ENCODE results near the gene MSANTD7. TPM values are rescaled to one million over a fixed set of nuclear protein-coding genes. Genes with fewer than 3 reads are reported as not detected.

Gene MSANTD7
- total and polyA plus RNA-seq, 2 of the 13 experiments (the other 11 are each of a cell fraction or from before 2014, with no cell fraction given): 3.7 to 16.7 TPM

DNA sequence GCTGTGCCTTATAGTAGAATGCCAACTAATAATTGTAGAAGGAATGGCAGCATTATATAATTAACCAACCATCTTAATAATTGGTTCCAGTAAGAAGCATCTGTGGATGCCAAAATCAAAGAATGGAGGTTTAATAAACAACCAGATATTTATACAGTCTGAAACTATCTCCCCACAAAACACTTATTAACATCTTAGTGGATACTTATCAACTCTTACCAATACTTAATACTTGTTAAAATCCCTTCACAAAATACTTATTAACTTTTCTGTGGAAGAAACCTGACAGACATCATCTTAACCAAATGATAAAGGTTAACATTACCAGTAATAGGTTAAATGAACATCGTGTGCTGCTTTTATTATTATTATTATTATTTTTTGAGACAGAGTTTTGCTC is 34.3 kb upstream of the MSANTD7 start:
- WGBS (ENCODE audit: low lambda C conversion rate): 0% methylated on average over 1 of the region's 1 CpG
- H3K4me1 ChIP-seq (ENCODE audit: insufficient read depth, low read length): no peaks in the 10 kb centered on the region
- no peak overlapping the region for H3K9ac ChIP-seq (ENCODE audit: insufficient read depth, low read depth, low read length)
- H2AFZ ChIP-seq (ENCODE audit: low read length): no peak overlapping the region
- H3K9me3 ChIP-seq (ENCODE audit: low read length): no peaks in the 10 kb centered on the region
- CTCF ChIA-PET (ENCODE audit: low intra/inter-chr PET ratio, low total read pairs): no interaction called here
- POLR2A ChIA-PET: no interaction called here
- in situ Hi-C loops (cut with HindIII; ENCODE audit: extremely low pct_ligation_motif_present, low pct_unique_long_range_greater_than_20kb): loop anchor here (25.0 kb wide), 1 partner anchor 617 kb away; no protein-coding TSS in a partner anchor
- H4K20me1 ChIP-seq (ENCODE audit: insufficient read depth, low read length): no peaks in the 10 kb centered on the region
- TF ChIP-seq NFKB2 (CRISPR knock-in tag; IDR thresholded peaks at IDR 0.05; ENCODE audit: borderline replicate concordance): no peak
- no peaks in the 10 kb centered on the region for H3K36me3 ChIP-seq (replicated peaks in 1 of 2; ENCODE audit: control insufficient read depth in 1 of 2, insufficient read depth in 2 of 2, low read length in 2 of 2)
- no peaks in the 10 kb centered on the region for H3K79me2 ChIP-seq (ENCODE audit: insufficient read depth, low read length)
- H3K27ac ChIP-seq (ENCODE audit: extremely low read length, insufficient read depth, low read length): no peak overlapping the region
- ATAC-seq: no peak
- no peak for FAIRE-seq
- no peaks in the 10 kb centered on the region; a peak in 1 of 5 replicates for H3K27me3 ChIP-seq (ENCODE audit: control insufficient read depth in 1 of 2, insufficient read depth in 2 of 2, low read length in 2 of 2)
- intact Hi-C loops (cut with micrococcal nuclease; ENCODE audit: unreplicated experiment): no loop called here
- no peak overlapping the region for H3K4me2 ChIP-seq (ENCODE audit: low read depth, low read length)
- H3K4me3 ChIP-seq (replicated peaks in 1 of 3; ENCODE audit: insufficient read depth in 1 of 3, low read depth in 2 of 3, low read length in 3 of 3): no peak overlapping the region
- no peak for DNase-seq (ENCODE audit: low spot score)
- no TSS peak for BruUV-seq (replicated peaks)

GRCh38 chr10:14806318-14806717 is 31.8 kb upstream of the MSANTD7 start:
- ATAC-seq: no peak
- no peak for FAIRE-seq
- no peak for TF ChIP-seq ZNF747 (CRISPR knock-in tag; IDR thresholded peaks at IDR 0.05; ENCODE audit: borderline replicate concordance)
- no peak for TF ChIP-seq TGIF2 (CRISPR knock-in tag; IDR thresholded peaks at IDR 0.05)
- no peak for TF ChIP-seq XRCC5 (optimal IDR thresholded peaks at IDR 0.05; ENCODE audit: low read length)
- no peak for TF ChIP-seq ZNF451 (CRISPR knock-in tag; IDR thresholded peaks at IDR 0.05)
- TF ChIP-seq HMG20A (CRISPR knock-in tag; IDR thresholded peaks at IDR 0.05; ENCODE audit: borderline replicate concordance): no peak
- TF ChIP-seq ZNF512B (CRISPR knock-in tag; IDR thresholded peaks at IDR 0.05; ENCODE audit: borderline replicate concordance): no peak
- no peak for TF ChIP-seq ZNF598 (CRISPR knock-in tag; IDR thresholded peaks at IDR 0.05; ENCODE audit: borderline replicate concordance)
- TF ChIP-seq NRL (CRISPR knock-in tag; IDR thresholded peaks at IDR 0.05; ENCODE audit: borderline replicate concordance): no peak
- no peak for TF ChIP-seq CBX1 (IDR thresholded peaks at IDR 0.05; ENCODE audit: low read depth)
- TF ChIP-seq, protein P1, sequence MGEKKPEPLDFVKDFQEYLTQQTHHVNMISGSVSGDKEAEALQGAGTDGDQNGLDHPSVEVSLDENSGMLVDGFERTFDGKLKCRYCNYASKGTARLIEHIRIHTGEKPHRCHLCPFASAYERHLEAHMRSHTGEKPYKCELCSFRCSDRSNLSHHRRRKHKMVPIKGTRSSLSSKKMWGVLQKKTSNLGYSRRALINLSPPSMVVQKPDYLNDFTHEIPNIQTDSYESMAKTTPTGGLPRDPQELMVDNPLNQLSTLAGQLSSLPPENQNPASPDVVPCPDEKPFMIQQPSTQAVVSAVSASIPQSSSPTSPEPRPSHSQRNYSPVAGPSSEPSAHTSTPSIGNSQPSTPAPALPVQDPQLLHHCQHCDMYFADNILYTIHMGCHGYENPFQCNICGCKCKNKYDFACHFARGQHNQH (CRISPR knock-in tag; IDR thresholded peaks at IDR 0.05): no peak

More at GRCh38 chr10:14806318-14806717, 31.8 kb upstream of the MSANTD7 start:
- no peak for DNase-seq (ENCODE audit: low spot score)
- WGBS (ENCODE audit: low lambda C conversion rate): 12% methylated on average over 3 of the region's 3 CpGs
- Histone ChIP-seq H3K27ac (ENCODE audit: extremely low read length, insufficient read depth, low read length) (no peak overlapping the region), H3K9ac (ENCODE audit: insufficient read depth, low read depth, low read length) (no peak overlapping the region), H3K79me2 (ENCODE audit: insufficient read depth, low read length) (no peaks in the 10 kb centered on the region), H3K9me3 (ENCODE audit: low read length) (no peaks in the 10 kb centered on the region), H2AFZ (ENCODE audit: low read length) (no peak overlapping the region), H3K4me3 (replicated peaks in 1 of 3; ENCODE audit: insufficient read depth in 1 of 3, low read depth in 2 of 3, low read length in 3 of 3) (no peak overlapping the region), H4K20me1 (ENCODE audit: insufficient read depth, low read length) (no peaks in the 10 kb centered on the region), H3K4me1 (ENCODE audit: insufficient read depth, low read length) (no peaks in the 10 kb centered on the region), H3K4me2 (ENCODE audit: low read depth, low read length) (no peak overlapping the region), H3K27me3 (ENCODE audit: control insufficient read depth in 1 of 2, insufficient read depth in 2 of 2, low read length in 2 of 2) (no peaks in the 10 kb centered on the region), H3K36me3 (replicated peaks in 1 of 2; ENCODE audit: control insufficient read depth in 1 of 2, insufficient read depth in 2 of 2, low read length in 2 of 2) (no peaks in the 10 kb centered on the region)
- ChIA-PET CTCF (ENCODE audit: low intra/inter-chr PET ratio, low total read pairs) (no interaction called here), POLR2A (no interaction called here)
- intact Hi-C loops (cut with micrococcal nuclease; ENCODE audit: unreplicated experiment) (no loop called here), in situ Hi-C loops (cut with HindIII; ENCODE audit: extremely low pct_ligation_motif_present, low pct_unique_long_range_greater_than_20kb) (loop anchor here (25.0 kb wide), 1 partner anchor 619 kb away; no protein-coding TSS in a partner anchor)
- BruUV-seq (replicated peaks): no TSS peak
